Epidermal melanocyte (primary cell): ENCODE measurements around the gene LIMS1.
"Not testable (repeated sequence)": the region's sequence is repeated elsewhere in the genome, so short reads cannot be mapped to it uniquely, and the experiment has no call there.

Experiments used
- DNase-seq: peaks from one replicate; pipeline ENCODE4 v3.0.0; 2011; ENCODE audit warnings: low spot score; ENCODE audit not compliant: insufficient read length

LIMS1 gene

DNA sequence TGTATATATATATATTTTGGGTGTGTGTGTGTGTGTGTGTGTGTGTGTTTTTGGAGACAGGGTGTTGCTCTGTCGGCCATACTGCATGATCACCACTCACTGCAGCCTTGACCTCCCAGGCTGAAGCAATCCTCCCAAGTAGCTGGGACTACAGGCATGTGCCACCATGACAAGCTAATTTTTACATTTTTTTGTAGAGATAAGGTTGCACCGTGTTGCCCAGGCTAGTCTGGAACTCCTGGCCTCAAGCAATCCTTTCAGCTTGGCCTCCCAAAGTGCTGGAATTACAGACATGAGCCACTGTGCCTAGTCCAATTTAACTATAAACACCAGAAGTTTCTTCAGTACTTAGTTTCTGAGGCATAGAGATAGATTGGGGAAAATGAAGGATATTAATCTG lies 18.3 kb downstream of the LIMS1 start:
- no peak for DNase-seq

DNA sequence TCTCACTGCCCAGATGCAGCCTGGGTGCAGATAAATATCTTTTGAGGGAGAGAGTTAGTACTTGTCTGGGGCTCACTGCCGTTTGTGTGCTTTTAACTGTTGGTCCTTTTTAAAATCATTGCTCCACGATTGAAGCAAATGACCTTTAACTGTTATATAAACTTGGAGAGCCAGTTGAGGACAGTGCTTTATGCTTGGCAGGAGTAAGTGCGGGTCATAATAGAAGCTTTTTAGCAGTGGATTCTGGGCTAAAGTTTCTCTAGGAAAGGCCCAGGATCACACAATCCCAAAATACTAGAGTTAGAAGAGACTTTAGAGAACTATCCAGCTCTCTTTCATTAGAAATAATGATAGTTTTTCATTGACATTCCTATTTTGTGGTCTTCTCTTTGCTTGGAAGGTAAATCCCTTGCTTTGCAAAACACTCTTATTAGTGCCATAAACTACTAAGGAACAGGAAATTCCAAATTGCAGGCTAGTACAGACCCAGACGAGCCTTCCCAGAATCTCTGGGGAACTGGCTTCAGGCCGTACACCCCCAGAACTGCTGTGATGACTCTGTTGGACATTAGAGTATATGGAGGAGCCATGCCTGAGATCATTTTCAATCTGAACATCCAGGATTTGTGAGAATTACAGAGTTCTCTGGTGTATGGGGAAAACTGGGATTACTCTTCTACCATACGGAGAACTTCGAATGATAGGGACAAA lies 19.1 kb downstream of the LIMS1 start:
- no peak for DNase-seq

DNA sequence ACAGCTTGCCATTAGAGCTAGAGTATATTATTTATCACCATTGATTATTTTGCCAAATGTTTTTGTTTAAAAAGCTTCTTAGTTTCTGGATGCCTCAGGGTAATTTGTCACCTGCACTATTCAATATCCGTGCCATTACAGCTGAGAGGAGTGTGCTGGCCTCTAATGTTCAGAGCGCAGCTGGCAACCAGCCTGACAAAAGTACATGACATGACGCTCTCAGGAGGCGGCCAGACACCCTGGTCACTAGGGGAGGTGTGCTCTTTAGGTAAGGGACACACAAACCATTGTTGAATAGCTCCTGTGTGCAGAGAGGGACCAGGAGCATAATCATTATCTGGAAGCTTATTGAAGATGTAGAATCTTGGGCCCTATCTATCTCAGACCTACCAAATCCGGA lies 20.3 kb downstream of the LIMS1 start:
- DNase-seq, result no peak

DNA sequence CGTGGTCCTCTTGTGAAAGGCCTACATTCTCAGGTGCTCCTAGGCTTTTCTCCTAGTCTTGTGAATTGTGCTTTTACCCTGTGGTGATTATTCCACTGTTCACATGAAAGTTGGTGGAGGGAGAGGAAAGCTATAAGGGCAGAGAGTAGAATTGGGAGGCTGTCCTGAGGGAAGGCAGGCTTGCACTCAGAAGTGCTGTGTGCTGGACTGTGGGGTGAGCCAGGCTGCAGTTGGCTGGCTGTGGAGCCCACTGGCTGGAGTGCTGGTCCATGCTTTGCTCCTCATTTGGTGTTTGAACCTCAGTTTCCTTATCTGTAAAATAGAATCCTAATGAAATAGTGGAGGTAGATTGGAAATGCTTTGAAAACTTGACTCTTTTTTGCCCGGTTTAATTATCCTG lies 21.3 kb downstream of the LIMS1 start:
- no peak for DNase-seq

DNA sequence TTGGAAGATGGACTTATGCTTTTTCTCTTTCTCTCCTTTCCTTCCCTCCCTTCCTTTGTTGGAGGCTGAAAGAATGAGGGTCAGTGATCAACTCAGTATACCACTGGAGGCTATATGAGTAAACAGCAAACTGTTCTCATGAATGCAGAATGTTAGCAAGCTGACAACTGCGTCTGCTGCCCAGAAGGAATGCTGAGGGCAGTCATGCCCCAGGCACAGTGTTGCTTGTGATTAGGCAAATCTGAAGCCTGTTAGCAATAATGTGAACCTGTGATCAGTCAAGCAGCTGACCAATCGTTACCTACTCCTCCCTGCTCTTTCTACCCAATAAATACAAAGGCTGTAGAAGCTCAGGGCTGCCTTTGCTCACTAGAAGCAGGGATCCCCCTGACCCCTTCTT lies 22.3 kb downstream of the LIMS1 start:
- DNase-seq, result not testable (repeated sequence)

DNA sequence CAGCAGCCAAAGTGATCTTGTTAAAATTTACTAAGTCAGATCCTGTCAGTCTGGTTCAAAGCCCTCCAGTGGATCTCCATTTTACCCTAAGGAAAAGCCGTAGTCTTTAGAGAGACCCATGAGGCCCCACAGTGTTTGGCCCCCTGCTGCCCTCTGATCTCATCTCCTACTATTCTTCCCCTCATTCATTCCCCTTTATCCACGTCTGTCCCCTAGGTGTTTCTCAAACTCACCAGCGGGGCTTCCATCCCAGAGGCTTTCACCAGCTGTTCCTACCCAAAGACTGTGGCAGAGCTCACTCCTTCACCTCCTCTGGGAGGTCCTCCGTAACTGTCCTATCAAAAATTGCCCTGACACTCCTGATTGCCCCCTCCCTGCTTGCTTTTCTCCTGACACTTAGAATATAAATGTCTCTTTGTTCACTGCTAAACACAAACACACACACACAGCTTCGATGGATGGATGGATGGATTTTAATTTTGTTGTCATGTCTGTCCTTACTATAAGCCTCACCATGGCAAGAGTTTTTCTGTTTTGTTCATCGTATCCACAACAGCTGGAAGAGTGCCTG lies 26.1 kb downstream of the LIMS1 start:
- DNase-seq, result no peak

DNA sequence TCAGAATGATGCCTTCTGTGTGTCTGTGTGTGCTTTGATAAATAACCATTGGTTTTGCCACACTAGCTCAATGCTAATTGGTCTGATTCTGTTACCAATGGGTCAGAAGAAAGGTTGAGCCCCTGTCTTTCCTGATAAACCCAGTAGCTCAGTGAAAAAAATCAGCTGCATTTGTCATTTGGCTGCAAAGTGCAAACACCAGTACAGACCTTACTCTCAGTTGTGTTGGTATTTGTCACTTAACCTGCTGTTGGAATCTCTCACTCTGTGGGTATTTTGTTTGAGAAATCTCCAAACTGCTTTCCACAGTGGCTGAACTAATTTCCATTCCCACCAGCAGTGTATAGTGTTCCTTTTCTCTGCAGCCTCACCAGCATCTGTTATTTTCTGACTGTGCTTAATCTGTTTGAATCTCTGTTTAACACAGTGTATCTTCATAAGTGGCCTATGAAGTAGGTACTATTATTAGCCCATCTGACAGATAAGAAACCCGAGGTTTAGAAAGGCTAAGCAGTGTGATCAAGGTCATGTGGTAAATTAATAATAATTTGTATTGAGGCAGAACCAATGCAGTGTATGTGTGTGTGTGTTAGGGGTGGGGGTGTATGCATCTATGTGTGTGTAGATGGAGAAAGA lies 26.7 kb downstream of the LIMS1 start:
- no peak for DNase-seq

DNA sequence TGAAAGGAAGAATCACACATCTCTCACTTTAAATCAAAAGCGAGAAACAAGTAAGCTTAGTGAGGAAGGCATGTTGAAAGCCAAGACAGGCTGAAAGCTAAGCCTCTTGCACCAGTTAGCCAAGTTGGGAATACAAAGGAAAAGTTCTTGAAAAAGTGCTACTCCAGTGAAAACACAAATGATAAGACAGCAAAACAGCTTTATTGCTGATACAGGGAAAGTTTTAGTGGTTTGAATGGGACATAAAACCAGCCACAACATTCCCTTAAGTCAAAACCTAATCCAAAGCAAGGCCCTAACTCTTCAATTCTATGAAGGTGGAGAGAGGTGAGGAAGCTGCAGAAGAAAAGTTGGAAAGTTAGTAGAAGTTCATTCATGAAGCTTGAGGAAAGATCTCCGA lies 28.0 kb downstream of the LIMS1 start:
- no peak for DNase-seq

DNA sequence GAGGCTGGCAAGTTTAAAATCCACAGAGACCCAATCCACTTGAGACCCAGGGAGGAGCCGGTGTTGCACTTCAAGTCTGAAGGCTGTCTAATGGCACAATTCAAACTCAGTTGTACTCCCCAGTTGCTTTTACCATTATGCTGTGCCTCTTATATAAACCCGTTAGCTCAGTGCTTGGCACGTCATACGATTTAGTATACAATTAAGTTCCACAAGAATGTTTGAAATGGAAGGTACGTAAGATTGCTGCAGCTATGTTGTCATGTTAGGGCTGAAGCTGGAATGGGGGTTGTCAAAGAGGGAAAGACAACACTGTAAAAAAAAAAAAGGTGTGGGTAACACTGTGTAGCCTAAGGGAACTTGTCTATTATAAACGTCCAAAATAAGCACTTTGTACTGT lies 30.2 kb downstream of the LIMS1 start:
- no peak for DNase-seq

DNA sequence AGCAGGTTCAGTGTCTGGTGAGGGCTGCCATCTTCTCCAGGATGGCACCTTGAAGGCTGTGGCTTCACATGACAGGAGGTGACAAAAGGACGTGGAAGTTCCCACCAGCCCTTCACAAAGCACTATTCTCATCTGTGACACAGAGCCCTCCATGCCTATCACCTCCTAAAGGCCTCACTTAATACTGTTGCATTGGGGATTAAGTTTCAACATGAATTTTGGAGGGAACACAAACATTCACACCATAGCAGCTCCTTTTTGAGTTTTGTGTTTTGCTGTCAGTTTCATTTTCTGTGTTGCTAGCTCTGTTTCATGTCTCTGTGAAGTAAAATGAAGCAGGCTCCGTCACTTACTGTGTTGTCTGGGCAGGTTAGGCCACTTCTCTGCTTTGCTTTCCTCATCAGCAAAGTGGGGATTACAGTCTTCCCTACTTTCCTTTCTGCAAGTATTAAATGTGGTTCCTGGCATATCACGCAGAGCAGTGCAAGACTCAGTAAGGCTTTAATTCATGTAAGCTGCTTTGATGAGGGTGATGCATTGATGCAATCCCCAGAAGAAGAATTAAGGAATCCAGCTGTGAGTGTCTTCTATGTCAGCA lies 31.6 kb downstream of the LIMS1 start:
- no peak for DNase-seq

DNA sequence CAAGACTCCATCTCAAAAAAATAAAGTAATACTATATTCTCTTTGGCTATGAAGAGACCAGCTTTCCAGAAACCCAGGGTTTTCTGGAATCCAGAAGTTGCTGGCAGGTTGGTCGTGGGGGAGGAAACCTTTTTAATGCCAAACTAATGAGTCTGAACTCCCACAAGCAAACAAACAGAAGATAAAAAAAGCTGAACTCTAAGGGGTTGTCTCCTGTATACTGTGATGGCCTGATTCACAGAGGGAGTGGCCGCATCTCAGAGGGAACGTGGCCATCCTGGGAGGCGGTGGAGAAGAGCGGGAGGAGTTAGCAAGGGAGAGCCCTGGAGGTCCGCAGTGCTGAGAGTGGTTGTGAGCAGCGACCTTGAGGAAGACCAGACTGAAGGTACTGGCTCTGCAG lies 36.1 kb downstream of the LIMS1 start:
- DNase-seq, result no peak

DNA sequence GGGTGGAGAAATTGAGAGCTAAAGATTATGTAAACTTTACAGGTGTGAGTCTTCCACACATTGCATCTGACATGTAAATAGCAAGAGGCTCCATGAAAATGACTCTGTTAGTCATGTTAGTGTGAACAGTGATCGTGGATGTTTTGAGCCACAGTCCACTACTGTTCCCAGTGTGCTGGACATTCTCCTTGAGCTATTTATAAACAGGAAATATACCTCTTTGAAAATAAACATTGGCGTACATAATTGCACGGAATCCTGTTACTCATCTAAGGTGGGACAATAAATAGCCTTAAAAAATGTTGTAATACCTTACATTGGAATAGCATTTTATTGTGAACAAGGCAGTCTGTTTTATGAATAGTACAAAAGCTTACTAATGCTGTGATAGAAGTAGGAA lies 37.0 kb downstream of the LIMS1 start:
- no peak for DNase-seq

DNA sequence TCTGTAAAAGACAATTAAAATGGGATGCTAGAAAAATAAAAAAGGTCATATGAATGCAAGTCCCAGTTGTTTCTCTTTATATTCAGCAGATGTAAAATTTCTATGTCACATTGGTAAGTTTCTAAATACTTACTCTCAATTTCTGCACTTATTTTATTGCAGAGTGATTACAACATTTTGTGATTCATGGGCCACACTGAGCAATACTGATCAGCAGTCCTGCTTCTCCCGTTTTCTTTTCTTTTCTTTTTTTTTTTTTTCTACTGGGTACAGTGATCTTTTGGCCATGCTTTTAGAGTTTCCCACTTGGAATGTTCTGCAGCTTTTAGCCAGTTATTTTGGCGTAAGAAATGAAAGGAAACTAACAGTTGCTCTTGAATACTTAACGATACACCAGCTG lies 38.8 kb downstream of the LIMS1 start:
- no peak for DNase-seq

DNA sequence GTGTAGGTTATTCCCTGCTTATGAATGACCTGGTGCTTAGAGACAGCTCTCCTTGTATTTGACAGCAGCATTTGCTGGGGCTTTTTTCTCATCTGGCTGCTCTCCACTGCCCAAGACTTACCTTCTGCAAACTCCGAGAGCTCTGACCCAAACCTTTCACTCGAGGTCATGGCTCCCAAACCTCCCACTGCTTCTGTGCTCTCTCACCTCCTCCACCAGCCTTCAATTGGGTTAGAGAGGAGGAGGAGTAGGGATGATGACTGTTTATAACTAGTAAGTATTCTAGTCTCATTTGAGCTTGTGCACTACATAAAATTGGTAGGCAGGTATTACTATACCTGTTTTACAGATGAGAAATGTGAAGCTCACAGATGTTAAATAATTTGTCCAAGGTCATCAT lies 40.1 kb downstream of the LIMS1 start:
- DNase-seq, result no peak

DNA sequence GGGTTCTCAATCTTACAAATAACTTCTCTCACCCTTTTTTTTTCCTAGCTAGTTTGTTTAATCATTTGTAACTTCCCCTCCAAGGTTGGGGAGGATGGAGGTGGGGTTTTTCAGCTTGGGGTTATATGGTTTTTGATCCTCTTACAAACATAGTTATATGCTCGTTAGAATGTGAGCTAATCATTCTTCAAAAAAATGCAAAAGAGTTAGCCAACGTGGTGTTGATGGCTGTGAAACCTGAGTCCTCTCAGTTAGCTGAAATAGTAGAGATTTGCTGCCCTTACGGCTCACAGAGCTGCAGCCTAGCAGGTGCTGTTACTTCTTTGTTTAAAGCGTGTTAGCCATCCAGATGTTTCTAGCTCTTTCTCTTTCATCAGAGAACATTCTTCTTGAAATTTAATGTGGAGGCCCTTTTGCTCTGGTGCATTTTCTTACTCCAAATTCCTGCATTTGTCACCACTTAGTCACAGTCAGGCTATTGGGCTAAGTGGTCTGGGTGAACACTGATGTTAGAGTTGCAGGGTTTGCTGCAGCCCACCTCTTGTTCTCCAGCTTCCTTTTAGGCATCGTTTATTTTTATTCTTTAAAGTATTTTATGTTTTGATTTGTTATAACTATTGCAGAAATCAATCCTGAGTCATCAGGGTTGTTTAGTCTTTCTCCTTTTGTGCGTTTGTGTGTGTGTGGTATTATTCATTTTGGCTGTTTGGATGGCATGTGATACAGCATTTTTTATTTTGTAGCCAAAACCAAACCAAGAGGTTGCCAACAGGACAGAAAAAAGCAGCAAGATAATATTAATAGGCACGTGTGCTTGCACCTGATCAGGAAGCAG lies 41.1 kb downstream of the LIMS1 start:
- peak; percentile 18 for DNase-seq

DNA sequence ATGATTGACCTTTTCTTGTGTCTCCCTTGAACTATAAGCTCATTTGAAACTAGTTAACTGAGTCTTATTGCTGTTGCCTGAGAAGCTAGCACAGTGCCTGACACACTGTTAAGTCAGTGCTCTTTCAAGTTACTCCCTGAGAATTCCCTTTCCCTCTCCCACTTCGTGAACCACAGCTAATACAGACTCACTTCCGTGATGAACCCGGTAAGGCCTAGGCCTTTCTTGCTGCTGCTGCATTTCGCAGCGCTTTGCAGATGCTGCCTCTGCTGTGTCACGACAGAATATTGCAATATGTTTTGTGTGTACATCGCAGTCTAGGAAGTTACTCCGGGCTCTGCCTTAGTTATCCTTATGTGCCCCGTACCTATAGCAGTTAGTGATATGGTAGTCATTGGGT lies 42.8 kb downstream of the LIMS1 start:
- DNase-seq, result no peak

DNA sequence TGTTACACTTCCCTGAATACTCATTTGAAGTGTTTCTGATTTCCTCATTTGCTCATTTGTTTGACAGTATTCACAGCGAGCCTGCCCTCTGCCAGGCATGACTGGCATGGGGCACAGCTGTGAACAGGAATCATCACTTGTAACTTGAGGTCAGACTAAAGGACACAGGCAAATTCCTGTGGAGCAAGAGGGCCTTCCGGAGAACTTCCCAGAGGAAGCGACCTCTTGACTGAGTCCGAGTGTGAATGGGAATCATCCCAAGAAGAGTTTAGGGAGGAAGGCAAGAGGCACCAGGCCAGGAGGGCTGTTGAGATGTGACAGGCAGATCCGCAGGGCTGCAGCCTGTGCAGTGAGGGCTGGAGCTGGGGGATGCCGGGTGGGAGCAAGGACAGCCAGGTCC lies 45.4 kb downstream of the LIMS1 start:
- DNase-seq, result no peak

DNA sequence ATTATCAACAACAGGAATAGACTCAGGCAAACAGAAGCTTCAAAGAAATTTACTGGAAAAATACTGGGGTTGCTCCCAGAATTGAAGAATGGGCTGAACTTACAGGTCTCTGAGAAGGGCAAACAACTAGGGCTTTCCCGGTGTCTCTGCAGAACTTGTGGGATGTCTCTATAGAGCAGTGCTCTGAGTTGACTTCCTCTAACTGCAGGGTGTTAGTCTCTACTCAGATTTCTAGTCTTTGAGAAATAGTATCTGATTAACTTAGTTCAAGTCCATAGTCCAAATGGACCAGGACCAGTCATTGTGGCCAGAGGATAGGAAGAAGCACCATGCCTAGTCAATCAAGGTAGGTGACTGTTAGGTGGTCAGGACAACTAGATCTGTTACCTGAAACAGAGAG lies 45.8 kb downstream of the LIMS1 start:
- no peak for DNase-seq

DNA sequence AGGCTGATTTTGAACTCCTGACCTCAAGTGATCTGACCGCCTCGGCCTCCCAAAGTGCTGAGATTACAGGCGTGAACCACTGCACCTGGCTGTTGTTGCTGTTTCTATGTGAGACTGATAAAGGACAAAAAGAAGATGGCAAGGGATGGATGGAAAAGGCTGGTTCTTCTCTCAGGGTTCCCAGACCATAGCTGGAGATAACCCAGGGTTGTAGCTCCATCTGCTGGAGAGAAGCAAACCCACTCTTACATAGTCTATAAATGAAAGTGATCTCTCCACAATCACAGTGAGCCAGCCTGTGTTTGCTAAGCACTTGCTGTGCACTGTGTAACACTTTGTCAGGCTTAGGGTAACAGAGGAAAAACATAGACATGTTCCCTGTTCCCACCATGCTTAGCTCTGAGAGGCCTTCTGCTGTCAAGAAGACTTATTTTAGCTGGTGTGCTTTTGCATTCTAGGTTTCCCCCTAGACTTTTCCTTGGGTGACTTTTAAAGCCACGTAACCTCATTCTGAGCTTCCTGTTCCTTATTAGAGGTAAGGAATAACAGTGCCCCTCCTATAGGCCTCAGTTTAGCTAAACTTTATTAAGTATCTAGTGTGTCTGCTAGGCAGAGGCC lies 49.7 kb downstream of the LIMS1 start:
- peak; percentile 66 for DNase-seq

DNA sequence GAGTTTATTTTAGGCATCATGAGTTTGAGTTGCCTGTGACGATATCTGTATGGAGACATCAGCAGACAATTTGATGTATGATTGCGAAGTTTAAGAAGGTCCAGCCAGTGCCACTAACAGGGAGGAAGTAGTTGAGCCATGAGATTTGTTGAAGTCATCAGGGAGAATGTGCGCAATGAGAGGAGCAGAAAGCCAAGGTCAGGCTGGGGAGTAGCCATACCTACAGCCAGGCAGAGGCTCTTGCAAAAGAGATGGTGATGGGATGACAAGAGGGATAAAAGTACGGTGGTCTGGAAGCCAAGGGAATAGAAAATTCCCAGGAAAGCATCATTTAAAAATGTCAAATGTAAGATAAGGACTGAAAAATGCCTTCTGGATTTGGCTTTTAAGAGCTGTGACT lies 51.2 kb downstream of the LIMS1 start:
- DNase-seq, result no peak

DNA sequence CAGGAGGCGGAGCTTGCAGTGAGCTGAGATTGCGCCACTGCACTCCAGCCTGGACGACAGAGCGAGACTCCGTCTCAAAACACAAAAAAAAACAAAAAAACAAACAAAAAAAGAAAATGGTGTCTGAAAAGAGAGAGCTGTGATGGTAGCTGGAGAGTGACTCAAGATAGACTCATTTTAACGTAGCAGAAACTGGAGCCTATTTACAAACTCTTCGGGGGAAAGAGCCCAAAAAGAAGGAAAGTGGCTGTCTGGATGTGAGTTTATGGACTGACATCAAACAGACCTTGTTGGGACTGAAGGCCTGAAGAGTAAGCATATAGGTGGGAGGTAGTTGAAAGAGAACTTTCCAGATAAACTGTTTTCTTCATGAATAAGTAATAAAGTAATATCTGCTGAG lies 51.8 kb downstream of the LIMS1 start:
- DNase-seq, result no peak
